LNCaP clone FGC (cell line): ENCODE data around the gene YARS1.

Source experiments
- DNase-seq: peaks from one replicate; pipeline ENCODE4 v3.0.0-alpha.2; 2011; ENCODE audit warnings: low read depth
- H3K4me3 ChIP-seq: 2 replicates; pipeline ENCODE4 v1.5.1; 2011; ENCODE audit warnings: mild to moderate bottlenecking, low read depth, low read length, control low read depth
- CTCF ChIP-seq: IDR thresholded peaks from 2 replicates; pipeline ENCODE4 v1.5.1; 2012; ENCODE audit warnings: mild to moderate bottlenecking; ENCODE audit not compliant: control insufficient read depth, insufficient read depth; ENCODE audit errors: extremely low read depth

Gene YARS1

GRCh38 chr1:32775640-32776337 is 41.4 kb downstream of the YARS1 start:
- no peak for TF ChIP-seq CTCF

GRCh38 chr1:32774950-32775634 is 42.1 kb downstream of the YARS1 start:
- no peak overlapping the region for H3K4me3 ChIP-seq
- DNase-seq, result no peak
- TF ChIP-seq CTCF, result no peak

More at GRCh38 chr1:32775640-32776337, 41.4 kb downstream of the YARS1 start:
- H3K4me3 ChIP-seq, result no peak overlapping the region
- no peak for DNase-seq

- no peak for DNase-seq
- TF ChIP-seq CTCF, result no peak
- no peak overlapping the region for H3K4me3 ChIP-seq
Measured at GRCh38 chr1:32774464-32774808, 42.7 kb downstream of the YARS1 start.

GRCh38 chr1:32773764-32774463 is 43.2 kb downstream of the YARS1 start:
- no peak for TF ChIP-seq CTCF
- DNase-seq, result no peak
- no peak overlapping the region for H3K4me3 ChIP-seq

GRCh38 chr1:32773018-32773763 is 44.0 kb downstream of the YARS1 start:
- DNase-seq, result no peak
- H3K4me3 ChIP-seq, result no peak overlapping the region
- TF ChIP-seq CTCF, result peak; percentile 89

GRCh38 chr1:32772281-32773017 is 44.7 kb downstream of the YARS1 start:
- H3K4me3 ChIP-seq, result no peak overlapping the region
- DNase-seq, result no peak
- no peak for TF ChIP-seq CTCF
